GM12891 (cell line): ENCODE data around the gene MAJIN.

Experiments used
- PAX5 ChIP-seq: IDR thresholded peaks from 2 replicates; pipeline ENCODE4 v1.6.1; 2011; ENCODE audit warnings: low read length, moderate library complexity, mild to moderate bottlenecking; ENCODE audit not compliant: insufficient read depth, severe bottlenecking
- POLR2A ChIP-seq: IDR thresholded peaks from 2 replicates; pipeline ENCODE4 v1.6.1; 2011; ENCODE audit warnings: low read depth, low read length, control low read depth
- POLR2AphosphoS5 ChIP-seq: IDR thresholded peaks from 2 replicates; pipeline ENCODE4 v1.6.1; 2011; ENCODE audit warnings: low read depth, low read length, control low read depth
- SPI1 ChIP-seq: IDR thresholded peaks from 2 replicates; pipeline ENCODE4 v1.6.1; 2011; ENCODE audit warnings: low read depth, low read length, control low read depth
- TAF1 ChIP-seq: IDR thresholded peaks from 2 replicates; pipeline ENCODE4 v1.6.1; 2011; ENCODE audit warnings: low read depth, low read length, control low read depth

DNA sequence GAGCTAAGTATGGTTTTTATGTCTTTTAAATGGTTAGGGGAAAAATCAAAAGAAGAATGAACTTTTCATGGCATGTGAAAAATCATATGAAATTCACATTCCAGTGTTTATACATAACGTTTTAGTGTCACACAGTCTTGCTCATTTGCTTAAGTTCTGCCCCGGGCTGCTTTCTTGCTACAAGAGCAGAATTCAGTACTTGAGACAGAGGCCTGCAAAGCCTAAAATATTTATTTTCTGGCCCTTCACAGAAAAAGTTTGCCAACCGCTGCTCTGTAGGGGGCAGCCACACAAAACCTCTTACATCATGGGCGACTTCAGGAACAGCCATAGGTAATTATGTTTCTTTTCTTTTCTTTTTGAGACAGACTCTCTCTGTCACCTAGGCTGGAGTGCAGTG lies 53.9 kb downstream of the MAJIN start:
- no peak for TF ChIP-seq POLR2A
- TF ChIP-seq POLR2AphosphoS5: no peak
- no peak for TF ChIP-seq TAF1
- TF ChIP-seq PAX5: peak; percentile 27
- TF ChIP-seq SPI1: no peak
